HepG2 (cell line): Measurements from ENCODE around the gene ABAT. TPM values are rescaled to one million over a fixed set of nuclear protein-coding genes. Genes with fewer than 3 reads are reported as not detected.

Experiments used
- CBX2 ChIP-seq, 2 experiments: fragments of 200-600 bp in 1 of 2; sonication (generic); formaldehyde crosslinking in 1 of 2; IDR thresholded peaks; 2 replicates each; pipeline versions ENCODE4 v1.7.0 to v1.8.1; 2018 to 2022; ENCODE audit warnings: low read depth in 2 of 2, low read length in 1 of 2, mild to moderate bottlenecking in 1 of 2, missing genetic modification reagents in 1 of 2
- ELF1 ChIP-seq: sonication (generic); formaldehyde crosslinking; IDR thresholded peaks from 2 replicates; pipeline ENCODE4 v1.4.0; 2020; ENCODE audit warnings: missing genetic modification reagents
- HDAC2 ChIP-seq: sonication (generic); formaldehyde crosslinking; IDR thresholded peaks from 2 replicates; pipeline ENCODE4 v1.4.0; 2020; ENCODE audit warnings: missing genetic modification reagents
- HOXA9 ChIP-seq: sonication (generic); formaldehyde crosslinking; IDR thresholded peaks from 2 replicates; pipeline ENCODE4 v1.8.1; 2022; ENCODE audit warnings: missing genetic modification reagents, mild to moderate bottlenecking, moderate library complexity, borderline replicate concordance
- MLLT10 ChIP-seq: sonication (generic); formaldehyde crosslinking; IDR thresholded peaks from 2 replicates; pipeline ENCODE4 v1.4.0; 2020; ENCODE audit warnings: missing genetic modification reagents
- MZF1 ChIP-seq: sonication (generic); formaldehyde crosslinking; IDR thresholded peaks from 2 replicates; pipeline ENCODE4 v1.8.1; 2023; ENCODE audit warnings: mild to moderate bottlenecking, missing genetic modification reagents, borderline replicate concordance
- NR2C2 ChIP-seq: sonication (generic); formaldehyde crosslinking; IDR thresholded peaks from 2 replicates; pipeline ENCODE4 v1.4.0; 2020; ENCODE audit warnings: missing genetic modification reagents, mild to moderate bottlenecking, moderate library complexity, borderline replicate concordance
- PPARG ChIP-seq: conservative IDR thresholded peaks from 2 replicates; pipeline ENCODE4 v1.6.1; 2016; ENCODE audit warnings: missing biosample characterization, missing genetic modification reagents
- RFXANK ChIP-seq: IDR thresholded peaks from 2 replicates; pipeline ENCODE4 v1.6.1; 2016
- SETDB1 ChIP-seq: sonication (generic); formaldehyde crosslinking; IDR thresholded peaks from 2 replicates; pipeline ENCODE4 v1.5.1; 2020; ENCODE audit warnings: missing genetic modification reagents, mild to moderate bottlenecking, borderline replicate concordance
- TGIF2 ChIP-seq: IDR thresholded peaks from 2 replicates; pipeline ENCODE4 v1.6.1; 2016; ENCODE audit warnings: control low read depth, missing compliant biosample characterization
- TRIM24 ChIP-seq: sonication (generic); formaldehyde crosslinking; IDR thresholded peaks from 2 replicates; pipeline ENCODE4 v1.8.0; 2022; ENCODE audit warnings: mild to moderate bottlenecking, missing genetic modification reagents
- ZNF781 ChIP-seq: sonication (generic); formaldehyde crosslinking; IDR thresholded peaks from 2 replicates; pipeline ENCODE4 v1.5.1; 2020; ENCODE audit warnings: borderline replicate concordance, mild to moderate bottlenecking, missing genetic modification reagents; ENCODE audit errors: not compliant biosample characterization
- polyA plus RNA-seq, 8 experiments: library from polyadenylated mRNA; depleted of rRNA in 3 of 8; stranded (reverse) in 7 of 8; unstranded in 1 of 8; fragments of >200 nt; fragmentation: Illumina TruSeq in 4 of 8; extraction: Trizol in 4 of 8; gene quantifications; 2 replicates each; pipeline versions ENCODE4 v1.2.1 to v1.2.3, GENCODE V29; 2011 to 2016; ENCODE audit warnings: low read depth in 4 of 8, missing spikeins in 1 of 8, mixed read lengths in 1 of 8; ENCODE audit not compliant: insufficient read depth in 1 of 8
- total RNA-seq, 5 experiments: library from RNA; depleted of rRNA; stranded (reverse); fragments of >200 nt; fragmentation: Illumina TruSeq; extraction: Trizol; gene quantifications; 2 replicates each; pipeline ENCODE4 v1.2.3, GENCODE V29; 2016; ENCODE audit warnings: low read depth in 1 of 5
- TF ChIP-seq, protein P1 (sequence below): sonication (generic); formaldehyde crosslinking; IDR thresholded peaks from 2 replicates; pipeline ENCODE4 v1.4.0; 2020; ENCODE audit warnings: missing genetic modification reagents
- TF ChIP-seq, protein P2 (sequence below): sonication (generic); formaldehyde crosslinking; IDR thresholded peaks from 2 replicates; pipeline ENCODE4 v1.4.0; 2020; ENCODE audit warnings: mild to moderate bottlenecking, missing genetic modification reagents
- TF ChIP-seq, protein P3 (sequence below): IDR thresholded peaks from 2 replicates; pipeline ENCODE4 v1.6.1; 2016; ENCODE audit warnings: mild to moderate bottlenecking, missing biosample characterization, missing genetic modification reagents
- TF ChIP-seq, protein P4 (sequence below): sonication (generic); formaldehyde crosslinking; IDR thresholded peaks from 2 replicates; pipeline ENCODE4 v1.4.0; 2020; ENCODE audit warnings: missing genetic modification reagents, borderline replicate concordance
- TF ChIP-seq, protein P5 (sequence below): sonication (generic); formaldehyde crosslinking; IDR thresholded peaks from 2 replicates; pipeline ENCODE4 v1.9.0; 2022; ENCODE audit warnings: missing genetic modification reagents, mild to moderate bottlenecking, borderline replicate concordance
- TF ChIP-seq, protein P6 (sequence below): conservative IDR thresholded peaks from 2 replicates; pipeline ENCODE4 v1.6.1; 2018; ENCODE audit warnings: missing genetic modification reagents
- TF ChIP-seq, protein P7 (sequence below): IDR thresholded peaks from 2 replicates; pipeline ENCODE4 v1.6.1; 2016; ENCODE audit warnings: low read depth, borderline replicate concordance

ABAT gene
- total and polyA plus RNA-seq, 2 of the 13 experiments (the other 11 are each of a cell fraction or from before 2014, with no cell fraction given): 47.6 to 97.3 TPM

DNA sequence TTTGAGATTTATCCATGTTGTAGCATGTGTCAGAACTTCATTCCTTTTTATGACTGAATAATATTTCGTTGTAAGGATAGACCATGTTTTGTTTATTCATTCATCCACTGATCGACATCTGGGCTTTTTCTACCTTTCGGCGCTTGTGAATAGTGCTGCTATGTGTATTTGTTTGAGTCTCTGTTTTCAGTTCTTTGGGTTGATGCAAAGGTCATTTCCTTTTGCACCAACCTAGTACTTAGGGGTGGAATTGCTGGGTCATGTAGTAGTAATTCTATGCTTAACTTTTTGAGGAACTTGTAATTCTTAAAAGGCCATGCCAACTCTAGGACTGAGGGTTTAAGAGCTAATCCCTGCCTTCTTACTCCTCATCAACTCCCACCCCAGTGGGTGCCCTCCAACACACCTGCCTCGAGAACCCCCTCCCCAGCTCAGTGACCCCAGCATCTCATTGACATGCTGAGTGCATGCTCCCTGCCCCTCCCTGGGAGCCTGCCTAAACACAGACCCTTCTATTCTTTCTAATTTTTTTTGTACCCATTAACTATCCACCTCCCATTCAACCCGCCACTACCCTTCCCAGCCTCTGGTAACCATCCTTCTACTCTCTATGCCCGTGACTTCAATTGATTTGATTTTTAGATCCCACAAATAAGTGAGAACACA lies 51.2 kb downstream of the ABAT start (continued):
- peak; percentile 28; the same call in 1 of the 2 replicates for TF ChIP-seq ELF1 (CRISPR knock-in tag)
- peak; percentile 61; the same call in 1 of the 2 replicates for TF ChIP-seq HDAC2 (CRISPR knock-in tag)
- no peak for TF ChIP-seq PPARG (CRISPR knock-in tag)
- TF ChIP-seq TGIF2 (CRISPR knock-in tag): no peak
- TF ChIP-seq, protein P1, sequence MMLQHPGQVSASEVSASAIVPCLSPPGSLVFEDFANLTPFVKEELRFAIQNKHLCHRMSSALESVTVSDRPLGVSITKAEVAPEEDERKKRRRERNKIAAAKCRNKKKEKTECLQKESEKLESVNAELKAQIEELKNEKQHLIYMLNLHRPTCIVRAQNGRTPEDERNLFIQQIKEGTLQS (CRISPR knock-in tag): no peak
- TF ChIP-seq, protein P2, sequence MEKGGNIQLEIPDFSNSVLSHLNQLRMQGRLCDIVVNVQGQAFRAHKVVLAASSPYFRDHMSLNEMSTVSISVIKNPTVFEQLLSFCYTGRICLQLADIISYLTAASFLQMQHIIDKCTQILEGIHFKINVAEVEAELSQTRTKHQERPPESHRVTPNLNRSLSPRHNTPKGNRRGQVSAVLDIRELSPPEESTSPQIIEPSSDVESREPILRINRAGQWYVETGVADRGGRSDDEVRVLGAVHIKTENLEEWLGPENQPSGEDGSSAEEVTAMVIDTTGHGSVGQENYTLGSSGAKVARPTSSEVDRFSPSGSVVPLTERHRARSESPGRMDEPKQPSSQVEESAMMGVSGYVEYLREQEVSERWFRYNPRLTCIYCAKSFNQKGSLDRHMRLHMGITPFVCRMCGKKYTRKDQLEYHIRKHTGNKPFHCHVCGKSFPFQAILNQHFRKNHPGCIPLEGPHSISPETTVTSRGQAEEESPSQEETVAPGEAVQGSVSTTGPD (CRISPR knock-in tag): no peak
- no peak for TF ChIP-seq TRIM24 (CRISPR knock-in tag)
- 0 out of 2 replicates have a peak, but pooled peaks have one; percentile 14 for TF ChIP-seq NR2C2 (CRISPR knock-in tag)
- TF ChIP-seq, protein P3, sequence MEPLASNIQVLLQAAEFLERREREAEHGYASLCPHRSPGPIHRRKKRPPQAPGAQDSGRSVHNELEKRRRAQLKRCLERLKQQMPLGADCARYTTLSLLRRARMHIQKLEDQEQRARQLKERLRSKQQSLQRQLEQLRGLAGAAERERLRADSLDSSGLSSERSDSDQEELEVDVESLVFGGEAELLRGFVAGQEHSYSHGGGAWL (CRISPR knock-in tag): no peak
- no peak for TF ChIP-seq ZNF781 (CRISPR knock-in tag)
- TF ChIP-seq SETDB1: no peak
- no peak for TF ChIP-seq MZF1 (CRISPR knock-in tag)
- TF ChIP-seq, protein P4, sequence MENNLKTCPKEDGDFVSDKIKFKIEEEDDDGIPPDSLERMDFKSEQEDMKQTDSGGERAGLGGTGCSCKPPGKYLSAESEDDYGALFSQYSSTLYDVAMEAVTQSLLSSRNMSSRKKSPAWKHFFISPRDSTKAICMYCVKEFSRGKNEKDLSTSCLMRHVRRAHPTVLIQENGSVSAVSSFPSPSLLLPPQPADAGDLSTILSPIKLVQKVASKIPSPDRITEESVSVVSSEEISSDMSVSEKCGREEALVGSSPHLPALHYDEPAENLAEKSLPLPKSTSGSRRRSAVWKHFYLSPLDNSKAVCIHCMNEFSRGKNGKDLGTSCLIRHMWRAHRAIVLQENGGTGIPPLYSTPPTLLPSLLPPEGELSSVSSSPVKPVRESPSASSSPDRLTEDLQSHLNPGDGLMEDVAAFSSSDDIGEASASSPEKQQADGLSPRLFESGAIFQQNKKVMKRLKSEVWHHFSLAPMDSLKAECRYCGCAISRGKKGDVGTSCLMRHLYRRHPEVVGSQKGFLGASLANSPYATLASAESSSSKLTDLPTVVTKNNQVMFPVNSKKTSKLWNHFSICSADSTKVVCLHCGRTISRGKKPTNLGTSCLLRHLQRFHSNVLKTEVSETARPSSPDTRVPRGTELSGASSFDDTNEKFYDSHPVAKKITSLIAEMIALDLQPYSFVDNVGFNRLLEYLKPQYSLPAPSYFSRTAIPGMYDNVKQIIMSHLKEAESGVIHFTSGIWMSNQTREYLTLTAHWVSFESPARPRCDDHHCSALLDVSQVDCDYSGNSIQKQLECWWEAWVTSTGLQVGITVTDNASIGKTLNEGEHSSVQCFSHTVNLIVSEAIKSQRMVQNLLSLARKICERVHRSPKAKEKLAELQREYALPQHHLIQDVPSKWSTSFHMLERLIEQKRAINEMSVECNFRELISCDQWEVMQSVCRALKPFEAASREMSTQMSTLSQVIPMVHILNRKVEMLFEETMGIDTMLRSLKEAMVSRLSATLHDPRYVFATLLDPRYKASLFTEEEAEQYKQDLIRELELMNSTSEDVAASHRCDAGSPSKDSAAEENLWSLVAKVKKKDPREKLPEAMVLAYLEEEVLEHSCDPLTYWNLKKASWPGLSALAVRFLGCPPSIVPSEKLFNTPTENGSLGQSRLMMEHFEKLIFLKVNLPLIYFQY: peak; percentile 50; the same call in 1 of the 2 replicates
- no peak for TF ChIP-seq RFXANK (CRISPR knock-in tag)
- TF ChIP-seq, protein P5, sequence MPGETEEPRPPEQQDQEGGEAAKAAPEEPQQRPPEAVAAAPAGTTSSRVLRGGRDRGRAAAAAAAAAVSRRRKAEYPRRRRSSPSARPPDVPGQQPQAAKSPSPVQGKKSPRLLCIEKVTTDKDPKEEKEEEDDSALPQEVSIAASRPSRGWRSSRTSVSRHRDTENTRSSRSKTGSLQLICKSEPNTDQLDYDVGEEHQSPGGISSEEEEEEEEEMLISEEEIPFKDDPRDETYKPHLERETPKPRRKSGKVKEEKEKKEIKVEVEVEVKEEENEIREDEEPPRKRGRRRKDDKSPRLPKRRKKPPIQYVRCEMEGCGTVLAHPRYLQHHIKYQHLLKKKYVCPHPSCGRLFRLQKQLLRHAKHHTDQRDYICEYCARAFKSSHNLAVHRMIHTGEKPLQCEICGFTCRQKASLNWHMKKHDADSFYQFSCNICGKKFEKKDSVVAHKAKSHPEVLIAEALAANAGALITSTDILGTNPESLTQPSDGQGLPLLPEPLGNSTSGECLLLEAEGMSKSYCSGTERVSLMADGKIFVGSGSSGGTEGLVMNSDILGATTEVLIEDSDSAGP (CRISPR knock-in tag): no peak
- TF ChIP-seq HOXA9: no peak
- TF ChIP-seq MLLT10 (CRISPR knock-in tag): no peak
- TF ChIP-seq, protein P6, sequence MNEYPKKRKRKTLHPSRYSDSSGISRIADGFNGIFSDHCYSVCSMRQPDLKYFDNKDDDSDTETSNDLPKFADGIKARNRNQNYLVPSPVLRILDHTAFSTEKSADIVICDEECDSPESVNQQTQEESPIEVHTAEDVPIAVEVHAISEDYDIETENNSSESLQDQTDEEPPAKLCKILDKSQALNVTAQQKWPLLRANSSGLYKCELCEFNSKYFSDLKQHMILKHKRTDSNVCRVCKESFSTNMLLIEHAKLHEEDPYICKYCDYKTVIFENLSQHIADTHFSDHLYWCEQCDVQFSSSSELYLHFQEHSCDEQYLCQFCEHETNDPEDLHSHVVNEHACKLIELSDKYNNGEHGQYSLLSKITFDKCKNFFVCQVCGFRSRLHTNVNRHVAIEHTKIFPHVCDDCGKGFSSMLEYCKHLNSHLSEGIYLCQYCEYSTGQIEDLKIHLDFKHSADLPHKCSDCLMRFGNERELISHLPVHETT: no peak
- TF ChIP-seq, protein P7, sequence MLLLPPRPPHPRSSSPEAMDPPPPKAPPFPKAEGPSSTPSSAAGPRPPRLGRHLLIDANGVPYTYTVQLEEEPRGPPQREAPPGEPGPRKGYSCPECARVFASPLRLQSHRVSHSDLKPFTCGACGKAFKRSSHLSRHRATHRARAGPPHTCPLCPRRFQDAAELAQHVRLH (CRISPR knock-in tag): no peak
- no peak for TF ChIP-seq CBX2 (IDR thresholded peaks at IDR 0.05; ENCODE audit: low read depth, low read length)
- TF ChIP-seq CBX2 (CRISPR knock-in tag; IDR thresholded peaks at IDR 0.05; ENCODE audit: low read depth): no peak
